GM18526 (cell line): ENCODE measurements around the gene GNAT2.

Experiments used
- POLR2A ChIP-seq: IDR thresholded peaks from 3 replicates; pipeline ENCODE4 v1.6.1; 2011; ENCODE audit not compliant: insufficient read length; ENCODE audit errors: extremely low read depth

The GNAT2 gene

GRCh38 chr1:109610609-109611307 is 8.7 kb downstream of the GNAT2 start:
- TF ChIP-seq POLR2A = no peak

- no peak for TF ChIP-seq POLR2A
Observed at GRCh38 chr1:109609881-109610280, 9.5 kb downstream of the GNAT2 start.

- no peak for TF ChIP-seq POLR2A
Observed at GRCh38 chr1:109605381-109605780, 14.0 kb downstream of the GNAT2 start.

GRCh38 chr1:109603229-109603628 is 16.2 kb downstream of the GNAT2 start:
- TF ChIP-seq POLR2A = no peak

- TF ChIP-seq POLR2A = no peak
Observed at GRCh38 chr1:109598655-109599054, 20.8 kb downstream of the GNAT2 start.

GRCh38 chr1:109598156-109598555 is 21.3 kb downstream of the GNAT2 start:
- no peak for TF ChIP-seq POLR2A

GRCh38 chr1:109595531-109595930 is 23.9 kb downstream of the GNAT2 start:
- TF ChIP-seq POLR2A = no peak

GRCh38 chr1:109592916-109593315 is 26.5 kb downstream of the GNAT2 start:
- no peak for TF ChIP-seq POLR2A

- no peak for TF ChIP-seq POLR2A
Observed at GRCh38 chr1:109589679-109590078, 29.7 kb downstream of the GNAT2 start.

- no peak for TF ChIP-seq POLR2A
Observed at GRCh38 chr1:109589177-109589576, 30.2 kb downstream of the GNAT2 start.

- TF ChIP-seq POLR2A = no peak
Observed at GRCh38 chr1:109586055-109586454, 33.4 kb downstream of the GNAT2 start.

- TF ChIP-seq POLR2A = no peak
Observed at GRCh38 chr1:109584766-109585165, 34.6 kb downstream of the GNAT2 start.

GRCh38 chr1:109582021-109582420 is 37.4 kb downstream of the GNAT2 start:
- no peak for TF ChIP-seq POLR2A

- no peak for TF ChIP-seq POLR2A
Observed at GRCh38 chr1:109579491-109579890, 39.9 kb downstream of the GNAT2 start.

GRCh38 chr1:109578947-109579443 is 40.4 kb downstream of the GNAT2 start:
- no peak for TF ChIP-seq POLR2A

- TF ChIP-seq POLR2A = no peak
Observed at GRCh38 chr1:109573785-109574184, 45.6 kb downstream of the GNAT2 start.

- no peak for TF ChIP-seq POLR2A
Observed at GRCh38 chr1:109570414-109570813, 49.0 kb downstream of the GNAT2 start.
